GM12865 (cell line): ENCODE measurements around the gene GPR135.
A peak's percentile ranks its signal among the peaks of the same experiment; 100 is the strongest.

Experiments
- DNase-seq: peaks from one replicate; pipeline ENCODE4 v3.0.0; 2010; ENCODE audit warnings: low read depth
- H3K4me3 ChIP-seq: 2 replicates; pipeline ENCODE4 v1.5.1; 2011; ENCODE audit warnings: mild to moderate bottlenecking, low read depth, low read length, control low read depth
- CTCF ChIP-seq: IDR thresholded peaks from 2 replicates; pipeline ENCODE4 v1.5.1; 2011; ENCODE audit warnings: low read length, control low read depth, low read depth, inconsistent platforms; ENCODE audit not compliant: insufficient read depth; ENCODE audit errors: missing control alignments

The GPR135 gene

GRCh38 chr14:59480166-59480565, 15.0 kb upstream of the GPR135 start:
- no peak for TF ChIP-seq CTCF
- no peak for DNase-seq
- H3K4me3 ChIP-seq, result no peak overlapping the region

- DNase-seq, result no peak
- no peak for TF ChIP-seq CTCF
These were observed 13.4 kb upstream of the GPR135 start for GRCh38 chr14:59478540-59478939.

GRCh38 chr14:59475709-59476108, 10.5 kb upstream of the GPR135 start:
- no peak overlapping the region for H3K4me3 ChIP-seq
- TF ChIP-seq CTCF, result no peak
- no peak for DNase-seq

More at GRCh38 chr14:59478540-59478939, 13.4 kb upstream of the GPR135 start:
- no peak overlapping the region for H3K4me3 ChIP-seq

- no peak for DNase-seq
- no peak for TF ChIP-seq CTCF
- no peak overlapping the region for H3K4me3 ChIP-seq
These were observed 9.0 kb upstream of the GPR135 start for GRCh38 chr14:59474172-59474571.

- no peak for TF ChIP-seq CTCF
- peak; percentile 58 for DNase-seq
- peak overlapping the region; percentile 43 for H3K4me3 ChIP-seq
These were observed 479 bp downstream of the GPR135 start for GRCh38 chr14:59464486-59465315.

- no peak for TF ChIP-seq CTCF
- DNase-seq, result peak; percentile 67
- peak overlapping the region; percentile 43 for H3K4me3 ChIP-seq
These were observed 1.2 kb downstream of the GPR135 start for GRCh38 chr14:59463787-59464485.

GRCh38 chr14:59461891-59462290, 3.3 kb downstream of the GPR135 start:
- TF ChIP-seq CTCF, result no peak
- DNase-seq, result no peak
- no peak overlapping the region for H3K4me3 ChIP-seq
